H9 (cell line): ENCODE measurements around the gene NECTIN1. TPM values are rescaled to one million over a fixed set of nuclear protein-coding genes. Genes with fewer than 3 reads are reported as not detected.

ENCODE experiments used
- DNase-seq: peaks from one replicate; pipeline ENCODE4 v3.0.0-alpha.2; 2017
- H2AFZ ChIP-seq: one replicate; pipeline ENCODE4 v1.6.1; 2013; ENCODE audit warnings: mild to moderate bottlenecking, low read length, control low read depth, moderate library complexity
- H2AK5ac ChIP-seq: 2 replicates; pipeline ENCODE4 v1.6.1; 2013; ENCODE audit warnings: low read length, control low read depth, mixed read lengths; ENCODE audit not compliant: insufficient read length
- H2BK120ac ChIP-seq: one replicate; pipeline ENCODE4 v1.6.1; 2013; ENCODE audit warnings: low read depth, mild to moderate bottlenecking, low read length, control low read depth, inconsistent platforms; ENCODE audit not compliant: poor library complexity, severe bottlenecking
- H2BK12ac ChIP-seq: 2 replicates; pipeline ENCODE4 v1.6.1; 2013; ENCODE audit warnings: low read length, control low read depth, mixed read lengths, low read depth; ENCODE audit not compliant: insufficient read length
- H2BK15ac ChIP-seq: 2 replicates; pipeline ENCODE4 v1.6.1; 2013; ENCODE audit warnings: low read depth, low read length, control low read depth
- H2BK20ac ChIP-seq: one replicate; pipeline ENCODE4 v1.6.1; 2013; ENCODE audit warnings: low read depth, mild to moderate bottlenecking, low read length, control low read depth, inconsistent platforms; ENCODE audit not compliant: poor library complexity, severe bottlenecking
- H2BK5ac ChIP-seq: 2 replicates; pipeline ENCODE4 v1.6.1; 2013; ENCODE audit warnings: low read length, control low read depth, mixed read lengths; ENCODE audit not compliant: insufficient read length
- H3K14ac ChIP-seq: 2 replicates; pipeline ENCODE4 v1.6.1; 2013; ENCODE audit warnings: low read length, control low read depth; ENCODE audit not compliant: insufficient read depth
- H3K18ac ChIP-seq: 2 replicates; pipeline ENCODE4 v1.6.1; 2013; ENCODE audit warnings: low read depth, mild to moderate bottlenecking, mixed read lengths, low read length, control low read depth; ENCODE audit not compliant: insufficient read length
- H3K23ac ChIP-seq: 2 replicates; pipeline ENCODE4 v1.6.1; 2013; ENCODE audit warnings: low read length, control low read depth, mixed read lengths, low read depth; ENCODE audit not compliant: insufficient read length
- H3K23me2 ChIP-seq: 2 replicates; pipeline ENCODE4 v1.6.1; 2013; ENCODE audit warnings: low read depth, mild to moderate bottlenecking, mixed read lengths, low read length, control low read depth; ENCODE audit not compliant: insufficient read length, poor library complexity, severe bottlenecking
- H3K27ac ChIP-seq: 2 replicates; pipeline ENCODE4 v1.5.1; 2013; ENCODE audit warnings: low read length, control low read depth, mixed read lengths, low read depth; ENCODE audit not compliant: insufficient read length
- H3K27me3 ChIP-seq: 2 replicates; pipeline ENCODE4 v1.6.1; 2013; ENCODE audit warnings: low read length, control low read depth, inconsistent platforms; ENCODE audit not compliant: insufficient read depth
- H3K4ac ChIP-seq: 2 replicates; pipeline ENCODE4 v1.6.1; 2013; ENCODE audit warnings: low read depth, mild to moderate bottlenecking, control low read depth, inconsistent platforms, low read length, moderate library complexity
- H3K4me1 ChIP-seq: 2 replicates; pipeline ENCODE4 v1.6.1; 2013; ENCODE audit warnings: low read length, control low read depth, inconsistent platforms; ENCODE audit not compliant: insufficient read depth
- H3K4me2 ChIP-seq: 2 replicates; pipeline ENCODE4 v1.6.1; 2013; ENCODE audit warnings: low read length, control low read depth, mixed read lengths; ENCODE audit not compliant: insufficient read length, insufficient read depth
- H3K56ac ChIP-seq: 2 replicates; pipeline ENCODE4 v1.6.1; 2013; ENCODE audit warnings: low read depth, mild to moderate bottlenecking, mixed read lengths, low read length, control low read depth; ENCODE audit not compliant: insufficient read length
- H3K79me1 ChIP-seq: 2 replicates; pipeline ENCODE4 v1.6.1; 2013; ENCODE audit warnings: low read depth, mild to moderate bottlenecking, moderate library complexity, low read length, control low read depth, inconsistent platforms; ENCODE audit not compliant: insufficient read depth, poor library complexity, severe bottlenecking
- H3K79me2 ChIP-seq: 2 replicates; pipeline ENCODE4 v1.6.1; 2013; ENCODE audit warnings: low read length, control low read depth, inconsistent platforms; ENCODE audit not compliant: insufficient read depth
- H3K9ac ChIP-seq: 2 replicates; pipeline ENCODE4 v1.6.1; 2013; ENCODE audit warnings: low read length, control low read depth, mixed read lengths; ENCODE audit not compliant: insufficient read length; ENCODE audit errors: extremely low read depth
- H3K9me3 ChIP-seq: one replicate; pipeline ENCODE4 v1.6.1; 2013; ENCODE audit warnings: low read depth, low read length, inconsistent platforms; ENCODE audit not compliant: control insufficient read depth
- H3T11ph ChIP-seq: one replicate; pipeline ENCODE4 v1.6.1; 2013; ENCODE audit warnings: mild to moderate bottlenecking, low read length, control low read depth, inconsistent platforms
- H4K20me1 ChIP-seq: one replicate; pipeline ENCODE4 v1.6.1; 2013; ENCODE audit not compliant: control insufficient read depth, insufficient read length, insufficient read depth
- H4K5ac ChIP-seq: 2 replicates; pipeline ENCODE4 v1.6.1; 2013; ENCODE audit warnings: low read depth, mild to moderate bottlenecking, mixed read lengths, low read length, control low read depth; ENCODE audit not compliant: insufficient read length
- H4K8ac ChIP-seq: replicated peaks from 2 replicates; pipeline ENCODE4 v1.6.1; 2013; ENCODE audit warnings: low read length, control low read depth, mixed read lengths, low read depth; ENCODE audit not compliant: insufficient read length
- H4K91ac ChIP-seq: 2 replicates; pipeline ENCODE4 v1.6.1; 2013; ENCODE audit warnings: low read depth, mild to moderate bottlenecking, moderate library complexity, mixed read lengths, low read length, control low read depth; ENCODE audit not compliant: insufficient read length
- H3K27ac Mint-ChIP-seq, 3 experiments: 2 replicates in 2 of 3; 3 replicates in 1 of 3; pipeline ENCODE4 v1.8.0; 2020 to 2021; ENCODE audit warnings: mixed read lengths in 3 of 3, mild to moderate bottlenecking in 1 of 3, moderate library complexity in 1 of 3
- H3K27me3 Mint-ChIP-seq: 2 replicates; pipeline ENCODE4 v1.8.0; 2021; ENCODE audit warnings: low read depth, mild to moderate bottlenecking, moderate library complexity, mixed read lengths
- H3K36me3 Mint-ChIP-seq, 3 experiments: 2 replicates in 2 of 3; 3 replicates in 1 of 3; pipeline ENCODE4 v1.8.0; 2020 to 2021; ENCODE audit warnings: low read depth in 3 of 3, mixed read lengths in 3 of 3; ENCODE audit not compliant: insufficient read depth in 1 of 3
- H3K4me1 Mint-ChIP-seq, 2 experiments: 2 replicates each; pipeline ENCODE4 v1.8.0; 2020; ENCODE audit warnings: mixed read lengths in 2 of 2
- H3K4me3 Mint-ChIP-seq, 2 experiments: 2 replicates in 1 of 2; 3 replicates in 1 of 2; pipeline ENCODE4 v1.8.0; 2020 to 2021; ENCODE audit warnings: mild to moderate bottlenecking in 2 of 2, mixed read lengths in 2 of 2, moderate library complexity in 1 of 2
- H3K9me3 Mint-ChIP-seq, 2 experiments: 2 replicates in 1 of 2; 3 replicates in 1 of 2; pipeline ENCODE4 v1.8.0; 2020; ENCODE audit warnings: mild to moderate bottlenecking in 2 of 2, mixed read lengths in 2 of 2, moderate library complexity in 1 of 2
- WGBS: extraction: QIAGEN DNeasy Blood & Tissue Kit; methylation state at CpG from one replicate; pipeline ENCODE4 v1.1.7; 2013; ENCODE audit warnings: missing lambda C conversion rate, low lambda C conversion rate, mixed read lengths; ENCODE audit not compliant: insufficient read length; ENCODE audit errors: extremely low coverage; 5-methylcytosine and 5-hydroxymethylcytosine counted together
- total RNA-seq: library from RNA; stranded (reverse); gene quantifications from 2 replicates; pipeline ENCODE4 v1.2.1, GENCODE V29; 2021
- TF ChIP-seq, protein P1 (sequence below): fragments of 200-600 bp; sonication (generic); conservative IDR thresholded peaks from 3 replicates; pipeline ENCODE4 v1.8.0; 2021; ENCODE audit warnings: antibody characterized with exemption, mild to moderate bottlenecking

The NECTIN1 gene
- total RNA-seq, 1 experiment from 2014 or later: 113 TPM

DNA sequence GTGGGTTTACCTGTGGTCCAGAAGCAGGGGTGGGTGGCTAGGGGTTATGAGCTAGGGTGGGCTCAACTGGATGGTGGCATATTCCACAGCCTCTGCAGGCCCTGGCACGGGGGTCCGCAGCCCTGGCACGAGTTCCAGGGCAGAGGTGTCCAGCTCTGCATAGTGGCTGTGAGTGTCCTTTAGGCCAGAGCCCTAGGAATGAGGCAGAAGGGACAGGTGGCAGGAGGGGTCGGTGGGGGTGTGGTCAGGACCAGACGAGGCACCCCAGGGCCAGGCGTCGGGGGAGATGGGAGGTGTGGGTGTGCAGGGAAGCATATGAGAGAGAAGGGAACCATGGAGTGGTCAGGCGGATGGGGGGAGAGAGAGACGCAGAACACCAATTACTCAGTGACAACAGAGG lies 99.9 kb downstream of the NECTIN1 start:
- DNase-seq: no peak
- Mint-ChIP-seq H3K27ac (no peak overlapping the region), H3K27me3 (peaks cover 31% of the 10 kb centered on the region), H3K4me3 (no peak overlapping the region), H3K36me3 (no peaks in the 10 kb centered on the region; a peak in 1 of 7 replicates), H3K9me3 (no peaks in the 10 kb centered on the region), H3K4me1 (peaks cover 33 to 54% of the 10 kb centered on the region in 2 experiments)
- Histone ChIP-seq H3K79me1 (no peaks in the 10 kb centered on the region), H3K9ac (no peak overlapping the region), H3K27me3 (no peaks in the 10 kb centered on the region), H3K4me1 (no peaks in the 10 kb centered on the region; the same call in 1 of the 2 replicates), H4K8ac (no peak overlapping the region), H2AFZ (no peak overlapping the region), H4K5ac (no peak overlapping the region), H2BK15ac (no peak overlapping the region), H3K18ac (no peak overlapping the region), H3K4me2 (no peak overlapping the region), H3T11ph (no peak overlapping the region), H2BK20ac (no peak overlapping the region), H2BK120ac (no peak overlapping the region), H4K91ac (no peak overlapping the region), H2BK12ac (no peak overlapping the region), H3K4ac (no peak overlapping the region), H3K9me3 (no peaks in the 10 kb centered on the region), H3K23me2 (no peaks in the 10 kb centered on the region), H3K14ac (no peak overlapping the region), H3K56ac (no peak overlapping the region), H3K27ac (no peak overlapping the region), H4K20me1 (no peaks in the 10 kb centered on the region), H3K23ac (no peak overlapping the region), H2BK5ac (no peak overlapping the region), H3K79me2 (no peaks in the 10 kb centered on the region), H2AK5ac (no peak overlapping the region)
- TF ChIP-seq, protein P1, sequence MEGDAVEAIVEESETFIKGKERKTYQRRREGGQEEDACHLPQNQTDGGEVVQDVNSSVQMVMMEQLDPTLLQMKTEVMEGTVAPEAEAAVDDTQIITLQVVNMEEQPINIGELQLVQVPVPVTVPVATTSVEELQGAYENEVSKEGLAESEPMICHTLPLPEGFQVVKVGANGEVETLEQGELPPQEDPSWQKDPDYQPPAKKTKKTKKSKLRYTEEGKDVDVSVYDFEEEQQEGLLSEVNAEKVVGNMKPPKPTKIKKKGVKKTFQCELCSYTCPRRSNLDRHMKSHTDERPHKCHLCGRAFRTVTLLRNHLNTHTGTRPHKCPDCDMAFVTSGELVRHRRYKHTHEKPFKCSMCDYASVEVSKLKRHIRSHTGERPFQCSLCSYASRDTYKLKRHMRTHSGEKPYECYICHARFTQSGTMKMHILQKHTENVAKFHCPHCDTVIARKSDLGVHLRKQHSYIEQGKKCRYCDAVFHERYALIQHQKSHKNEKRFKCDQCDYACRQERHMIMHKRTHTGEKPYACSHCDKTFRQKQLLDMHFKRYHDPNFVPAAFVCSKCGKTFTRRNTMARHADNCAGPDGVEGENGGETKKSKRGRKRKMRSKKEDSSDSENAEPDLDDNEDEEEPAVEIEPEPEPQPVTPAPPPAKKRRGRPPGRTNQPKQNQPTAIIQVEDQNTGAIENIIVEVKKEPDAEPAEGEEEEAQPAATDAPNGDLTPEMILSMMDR: no peak
- no CpG with 5 or more reads among the region's 9 CpGs for WGBS
